Hepatic stellate cell (primary cell): ENCODE data around the gene CKS1B.

Source experiments
- DNase-seq: peaks from one replicate; pipeline ENCODE4 v3.0.0; 2011; ENCODE audit warnings: low spot score

CKS1B gene

DNA sequence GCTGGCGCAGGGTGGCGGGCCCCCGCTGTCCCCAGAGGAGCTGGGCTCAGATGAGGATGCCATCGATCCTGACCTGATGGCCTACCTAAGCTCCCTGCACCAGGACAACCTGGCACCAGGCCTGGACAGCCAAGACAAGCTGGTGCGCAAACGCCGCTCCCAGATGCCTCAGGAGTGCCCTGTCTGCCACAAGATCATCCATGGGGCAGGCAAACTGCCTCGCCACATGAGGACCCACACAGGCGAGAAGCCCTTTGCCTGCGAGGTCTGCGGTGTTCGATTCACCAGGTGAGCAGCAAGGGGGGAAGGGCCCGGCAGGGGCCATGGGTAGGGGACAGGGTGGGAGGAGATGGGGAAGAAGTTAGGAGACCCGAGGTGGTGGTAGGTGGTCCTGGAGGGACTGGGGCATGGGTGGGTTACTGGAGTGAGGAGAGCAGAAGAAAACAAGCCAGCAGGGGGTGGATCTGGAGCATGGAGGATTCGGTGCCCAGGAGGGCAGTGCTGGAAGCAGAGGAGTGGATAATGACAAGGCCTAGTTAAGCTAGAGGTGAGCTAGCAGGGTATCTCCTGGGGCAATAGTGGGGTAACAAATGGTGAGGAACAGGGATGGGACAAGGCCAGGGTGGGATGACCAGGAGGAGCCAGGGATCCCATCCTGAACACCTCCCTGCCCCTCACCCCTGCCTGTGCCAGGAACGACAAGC lies 41.2 kb downstream of the CKS1B start:
- no peak for DNase-seq

- no peak for DNase-seq
These were observed 41.9 kb downstream of the CKS1B start for GRCh38 chr1:155016231-155016831.

- DNase-seq: peak; percentile 87
These were observed 42.8 kb downstream of the CKS1B start for GRCh38 chr1:155017041-155017945.

- no peak for DNase-seq
These were observed 43.5 kb downstream of the CKS1B start for GRCh38 chr1:155017946-155018316.

- DNase-seq: no peak
These were observed 44.3 kb downstream of the CKS1B start for GRCh38 chr1:155018617-155019348.

- DNase-seq: no peak
These were observed 45.1 kb downstream of the CKS1B start for GRCh38 chr1:155019377-155020245.

DNA sequence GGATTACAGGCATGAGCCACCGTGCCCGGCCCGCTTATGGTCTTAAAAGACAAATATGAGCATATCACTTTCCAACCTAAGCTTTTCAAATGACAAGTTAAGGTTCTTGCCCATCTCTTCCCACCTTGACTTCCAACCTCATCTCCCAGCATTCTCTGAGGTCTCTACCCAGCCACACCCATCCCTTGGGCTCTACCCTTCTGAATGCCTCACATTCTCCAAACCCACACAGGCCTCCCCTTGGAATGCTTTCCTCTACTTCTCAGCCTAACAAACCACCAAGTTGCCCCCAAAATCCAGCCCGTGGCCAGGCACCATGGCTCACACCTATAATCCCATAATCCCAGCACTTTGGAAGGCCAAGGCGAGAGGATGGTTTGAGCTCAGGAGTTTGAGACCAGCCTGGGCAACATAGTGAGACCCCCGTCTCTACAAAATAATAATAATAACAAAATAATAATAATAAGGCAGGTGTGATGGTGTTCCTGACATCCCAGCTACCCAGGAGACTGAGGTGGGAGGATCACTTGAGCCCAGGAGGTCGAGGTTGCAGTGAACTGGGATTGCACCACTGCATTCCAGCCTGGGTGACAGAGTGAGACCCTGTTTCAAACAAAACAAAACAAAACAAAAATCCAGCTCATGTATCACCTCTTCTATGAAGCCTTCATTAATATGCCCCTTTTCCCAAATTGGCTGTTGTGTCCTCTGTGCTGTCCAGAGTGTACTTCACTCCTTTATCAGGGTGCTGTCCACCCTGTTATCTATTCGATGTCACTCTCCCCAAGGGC lies 47.9 kb downstream of the CKS1B start:
- DNase-seq: no peak

DNA sequence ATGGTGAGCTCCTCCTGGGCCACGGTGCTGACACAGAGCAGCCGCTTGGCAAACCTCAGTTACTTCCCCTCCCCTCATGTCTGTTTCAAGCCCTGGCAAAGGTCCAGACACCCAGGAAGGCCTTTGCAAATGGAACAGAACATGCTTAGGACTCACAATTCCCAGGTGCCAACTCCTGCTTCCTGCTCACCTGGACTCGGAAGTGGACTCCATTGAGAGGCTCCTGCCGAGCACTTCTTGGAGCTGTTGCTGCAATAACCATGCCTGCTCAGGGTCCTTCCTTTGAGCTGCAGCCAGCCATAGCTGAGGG lies 48.4 kb downstream of the CKS1B start:
- DNase-seq: no peak

- DNase-seq: no peak
These were observed 49.1 kb downstream of the CKS1B start for GRCh38 chr1:155023627-155024026.

GRCh38 chr1:155024315-155024714 lies 49.8 kb downstream of the CKS1B start:
- no peak for DNase-seq

DNA sequence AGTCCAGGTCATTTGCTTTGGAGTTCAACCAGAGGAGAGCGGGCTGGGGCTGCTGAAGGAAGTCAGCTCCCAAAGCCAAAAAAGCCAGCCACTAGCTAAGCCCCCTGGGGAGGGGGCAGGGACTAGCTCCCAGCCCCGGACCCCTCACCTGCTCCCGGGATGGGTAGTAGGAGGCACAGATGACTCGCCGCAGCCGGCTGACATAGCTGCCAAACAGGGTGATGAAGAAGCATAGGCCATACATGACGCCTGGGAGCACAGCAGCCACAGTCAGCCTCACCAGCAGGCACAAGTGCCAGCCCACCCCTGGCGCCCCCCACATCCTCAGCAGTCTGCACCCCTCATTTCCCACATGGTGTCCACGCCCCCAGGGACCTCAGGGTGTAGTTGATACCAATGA lies 51.7 kb downstream of the CKS1B start:
- no peak for DNase-seq

GRCh38 chr1:155026588-155026987 lies 52.1 kb downstream of the CKS1B start:
- DNase-seq: no peak
